Measurements from ENCODE around the gene DBR1.

GRCh38 chr3:138132239-138132638 is 42.5 kb downstream of the DBR1 start, which contains the start of gene A4GNT:
- no peak for TF ChIP-seq POLR2AphosphoS5 (IDR thresholded peaks at IDR 0.05)
- no peak for TF ChIP-seq POLR2A (IDR thresholded peaks at IDR 0.05)
- no peak for TF ChIP-seq CTCF (IDR thresholded peaks at IDR 0.05)
